GM19193 (cell line): ENCODE results near the gene ZSWIM1.

Source experiments
- POLR2A ChIP-seq: IDR thresholded peaks from 4 replicates; pipeline ENCODE4 v1.6.1; 2011; ENCODE audit not compliant: insufficient read depth, insufficient read length; ENCODE audit errors: extremely low read depth

Gene ZSWIM1

DNA sequence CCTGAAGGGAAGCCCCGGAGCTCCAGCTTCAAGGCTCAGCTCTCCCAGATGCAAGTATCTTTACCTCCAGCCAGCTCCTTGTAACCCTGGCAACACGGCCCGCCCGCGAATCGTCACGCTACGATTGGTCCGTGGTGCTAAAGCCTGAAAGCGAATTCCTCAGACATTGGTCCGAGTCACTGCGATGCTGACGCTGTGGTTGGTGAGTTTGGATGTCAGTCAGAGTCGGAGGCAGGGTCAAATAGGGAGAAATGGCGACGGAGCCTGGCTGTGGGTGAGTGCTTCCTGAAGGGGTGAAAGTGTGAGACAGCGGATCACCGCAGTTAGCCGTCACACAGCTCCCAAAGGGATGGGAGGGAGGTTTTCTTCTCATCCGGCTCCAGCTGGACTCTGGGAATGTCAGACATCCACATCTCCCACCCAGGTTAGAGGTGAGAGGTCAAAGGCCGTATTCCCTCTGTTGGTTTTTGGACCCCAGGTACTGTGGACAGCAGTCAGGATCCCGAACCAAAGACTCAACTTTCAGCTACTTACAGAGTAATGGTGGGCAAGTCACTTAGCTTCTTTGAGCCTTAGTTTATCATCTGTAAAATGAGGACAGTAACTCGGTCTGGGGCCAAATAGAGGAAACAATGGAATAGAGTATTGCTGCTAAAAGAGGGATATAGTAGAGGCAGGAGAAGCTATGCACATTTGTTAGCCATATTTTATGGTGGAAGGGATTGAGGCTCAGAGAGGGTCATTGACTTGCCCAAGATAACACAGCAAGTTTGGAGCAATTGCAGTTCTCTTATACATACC is at the start of gene ZSWIM1:
Gene ZSWIM1, plus strand, starts transcription at position 240 of the 801 bp plus-strand sequence. CDS start 1,366 bp downstream, outside the sequence.
- peak; percentile 92 for TF ChIP-seq POLR2A

DNA sequence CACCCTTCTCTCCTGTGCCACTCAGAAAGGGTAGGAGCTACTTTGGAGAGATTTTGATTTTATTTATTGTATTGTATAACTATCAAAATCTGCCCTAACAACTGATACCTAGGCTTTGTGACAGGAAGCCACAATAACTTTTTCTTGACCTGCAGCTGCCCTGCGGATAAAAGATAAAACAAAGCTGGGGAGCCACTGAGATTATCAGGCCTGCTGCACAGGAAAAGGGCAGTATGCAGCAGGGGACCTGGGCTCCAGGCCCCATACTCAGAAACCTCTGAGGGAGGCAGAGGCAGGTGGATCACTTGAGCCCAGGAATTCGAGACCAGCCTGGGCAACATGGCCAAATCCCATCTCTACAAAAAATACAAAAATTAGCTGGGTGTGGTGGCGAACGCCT is 48.4 kb upstream of the ZSWIM1 start:
- no peak for TF ChIP-seq POLR2A

DNA sequence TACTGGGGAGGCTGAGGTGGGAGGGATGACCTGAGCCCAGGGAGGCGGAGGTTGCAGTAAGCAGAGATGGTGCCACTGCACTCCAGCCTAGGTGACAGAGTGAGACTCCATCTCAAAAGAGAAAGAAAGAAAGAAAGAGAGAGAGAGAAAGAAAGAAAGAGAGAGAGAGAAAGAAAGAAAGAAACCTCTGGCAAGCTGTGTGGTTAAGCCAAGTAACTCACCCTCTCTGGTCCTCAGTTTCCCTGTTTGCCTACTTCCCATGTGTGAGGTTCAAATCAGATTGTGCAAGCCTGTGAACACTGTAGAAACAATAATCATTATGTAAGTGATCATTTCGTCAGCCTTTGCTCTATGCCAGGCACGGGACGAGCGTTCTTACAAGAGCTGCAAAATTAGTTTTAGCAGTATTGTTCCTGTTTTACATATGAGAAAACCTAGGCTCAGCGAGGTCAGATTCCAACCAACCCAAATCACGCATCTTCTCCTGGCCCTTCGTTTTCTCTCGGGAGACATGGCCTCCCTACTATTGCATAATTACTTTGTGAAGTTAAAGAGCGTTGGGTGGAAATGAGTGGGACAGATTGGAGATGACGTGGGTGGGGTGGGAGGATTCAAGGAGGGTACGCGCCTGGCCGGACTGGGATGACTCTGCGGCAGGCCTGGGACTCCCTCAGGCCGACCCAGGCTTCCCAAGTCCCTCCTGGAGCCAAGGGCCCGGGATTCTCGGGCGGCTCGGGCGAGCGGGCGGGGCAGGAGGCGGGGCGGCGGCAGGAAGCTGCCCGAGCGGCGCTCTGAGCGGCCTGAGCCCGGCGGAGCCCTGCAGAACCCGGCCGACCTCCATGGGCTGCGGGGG is 47.8 kb upstream of the ZSWIM1 start, which contains the start of gene SNX21:
Gene SNX21, plus strand, starts transcription at position 770 of the 853 bp plus-strand sequence. CDS start 121 bp downstream, outside the sequence.
- TF ChIP-seq POLR2A, result no peak

DNA sequence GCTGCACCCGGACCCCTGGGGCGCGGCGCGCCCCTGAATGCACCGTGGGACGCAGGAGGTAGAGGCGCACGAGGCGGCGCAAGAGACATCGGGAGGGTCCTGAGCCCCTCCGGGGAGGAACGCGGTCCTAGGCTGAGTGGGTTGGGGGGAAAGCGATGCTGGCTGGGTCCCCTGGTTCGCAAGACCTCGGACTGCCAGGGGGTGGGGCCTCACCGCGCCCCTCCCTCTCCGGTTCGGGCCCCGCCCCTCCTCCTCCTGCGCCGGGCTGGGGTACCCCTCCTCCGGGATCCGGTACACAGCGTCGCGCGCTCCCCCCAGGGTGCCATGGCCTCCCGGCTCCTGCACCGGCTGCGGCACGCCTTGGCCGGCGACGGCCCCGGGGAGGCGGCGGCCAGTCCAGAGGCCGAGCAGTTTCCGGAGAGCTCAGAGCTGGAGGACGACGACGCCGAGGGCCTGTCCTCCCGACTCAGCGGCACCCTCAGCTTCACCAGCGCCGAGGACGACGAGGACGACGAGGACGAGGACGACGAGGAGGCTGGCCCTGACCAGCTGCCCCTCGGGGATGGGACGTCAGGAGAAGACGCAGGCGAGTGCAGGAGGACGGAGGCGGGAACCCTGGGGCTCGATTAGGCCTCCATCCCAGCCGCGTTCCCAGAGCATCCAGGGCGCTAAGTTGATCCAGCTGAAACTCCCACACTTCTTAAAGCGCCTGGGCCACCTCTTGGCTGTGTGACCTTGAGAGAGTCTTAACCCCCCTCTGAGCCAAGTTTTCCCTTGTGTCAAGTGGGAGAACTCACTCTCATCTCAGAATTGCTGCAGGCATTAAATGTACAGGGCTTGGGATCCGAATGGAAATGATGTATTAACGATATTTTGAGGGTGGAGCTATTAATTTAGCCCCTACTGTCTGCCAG is 46.9 kb upstream of the ZSWIM1 start:
- no peak for TF ChIP-seq POLR2A

DNA sequence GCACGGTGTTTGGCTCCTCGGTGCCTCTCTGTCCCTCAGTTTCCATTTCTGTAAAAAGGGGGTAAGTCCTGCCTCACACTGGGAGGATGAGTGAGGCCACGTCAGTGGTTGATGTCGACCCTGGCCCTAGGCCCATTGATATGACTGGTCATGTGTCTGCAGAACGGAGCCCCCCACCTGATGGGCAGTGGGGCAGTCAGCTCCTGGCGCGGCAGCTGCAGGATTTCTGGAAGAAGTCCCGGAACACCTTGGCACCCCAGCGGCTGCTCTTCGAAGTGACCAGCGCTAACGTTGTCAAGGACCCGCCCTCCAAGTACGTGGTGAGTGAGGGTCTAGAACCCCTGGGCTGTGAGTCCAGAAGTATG is 46.2 kb upstream of the ZSWIM1 start:
- no peak for TF ChIP-seq POLR2A

DNA sequence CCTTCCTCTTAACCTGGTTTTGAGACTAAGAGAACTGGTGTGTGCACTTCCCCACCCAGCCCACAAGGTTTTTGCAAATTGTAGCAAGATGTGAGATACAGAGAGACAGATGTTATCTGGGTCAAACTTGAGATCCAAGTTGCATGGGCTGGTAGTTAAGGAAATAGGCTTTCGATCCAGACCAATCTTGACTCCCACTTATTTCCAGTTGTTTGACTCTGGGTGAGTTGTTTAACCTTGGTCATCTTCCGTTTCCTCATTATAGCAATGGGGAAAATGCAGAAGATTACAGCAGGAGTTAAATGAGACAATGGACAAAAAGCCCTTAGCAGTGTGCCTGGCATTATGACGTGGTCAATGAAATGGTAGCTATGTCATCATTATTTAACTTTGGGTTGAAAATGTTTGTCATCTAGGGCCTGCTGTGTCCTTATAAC is 45.7 kb upstream of the ZSWIM1 start:
- no peak for TF ChIP-seq POLR2A

DNA sequence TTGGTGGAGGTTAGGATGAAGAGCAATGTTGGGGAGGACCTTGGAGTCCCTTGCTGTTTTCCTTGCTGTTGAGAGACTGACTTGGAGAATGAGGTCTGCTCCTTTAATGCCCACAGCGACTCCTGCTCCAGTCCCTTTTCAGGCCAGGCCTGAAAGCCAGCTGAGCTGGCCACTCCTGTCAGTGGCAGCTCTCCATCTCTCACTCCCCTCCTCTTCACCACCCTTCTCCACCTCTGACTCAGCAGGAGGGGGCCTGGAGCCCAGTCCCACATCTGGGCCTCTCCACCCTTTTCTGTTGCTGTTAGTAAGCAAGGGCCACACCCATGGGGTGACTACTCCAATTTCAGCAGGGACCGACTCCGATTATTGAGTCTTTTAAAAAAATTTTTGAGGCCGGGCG is 45.2 kb upstream of the ZSWIM1 start:
- no peak for TF ChIP-seq POLR2A

DNA sequence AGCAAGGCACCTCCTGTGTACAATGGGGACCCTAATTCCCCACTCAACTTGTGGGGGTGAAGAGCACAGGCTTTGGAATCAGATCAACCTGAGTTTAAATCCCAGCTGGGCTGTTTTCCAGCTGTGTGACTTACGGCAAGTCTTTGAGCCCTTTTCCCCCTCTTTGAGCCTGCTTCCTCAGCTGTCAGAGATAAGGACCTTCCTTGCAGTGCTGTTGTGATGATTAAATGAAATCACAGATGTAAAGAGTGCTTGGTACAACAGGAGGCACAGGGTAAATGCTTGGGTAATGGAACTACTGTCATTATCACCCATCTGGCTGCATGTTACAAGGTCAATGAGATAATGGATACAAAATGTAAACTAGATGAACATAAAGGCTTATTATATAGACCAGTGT is 44.2 kb upstream of the ZSWIM1 start:
- TF ChIP-seq POLR2A, result no peak

DNA sequence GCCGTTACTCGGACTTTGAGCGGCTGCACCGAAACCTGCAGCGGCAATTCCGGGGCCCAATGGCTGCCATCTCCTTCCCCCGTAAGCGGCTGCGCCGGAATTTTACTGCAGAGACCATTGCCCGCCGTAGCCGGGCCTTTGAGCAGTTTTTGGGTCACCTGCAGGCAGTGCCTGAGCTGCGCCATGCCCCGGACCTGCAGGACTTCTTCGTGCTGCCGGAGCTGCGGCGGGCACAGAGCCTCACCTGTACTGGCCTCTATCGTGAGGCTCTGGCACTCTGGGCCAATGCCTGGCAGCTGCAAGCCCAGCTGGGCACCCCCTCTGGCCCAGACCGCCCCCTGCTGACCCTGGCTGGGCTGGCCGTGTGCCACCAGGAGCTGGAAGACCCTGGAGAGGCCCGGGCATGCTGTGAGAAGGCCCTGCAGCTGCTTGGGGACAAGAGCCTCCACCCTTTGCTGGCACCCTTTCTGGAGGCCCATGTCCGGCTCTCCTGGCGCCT is 40.3 kb upstream of the ZSWIM1 start:
- no peak for TF ChIP-seq POLR2A

DNA sequence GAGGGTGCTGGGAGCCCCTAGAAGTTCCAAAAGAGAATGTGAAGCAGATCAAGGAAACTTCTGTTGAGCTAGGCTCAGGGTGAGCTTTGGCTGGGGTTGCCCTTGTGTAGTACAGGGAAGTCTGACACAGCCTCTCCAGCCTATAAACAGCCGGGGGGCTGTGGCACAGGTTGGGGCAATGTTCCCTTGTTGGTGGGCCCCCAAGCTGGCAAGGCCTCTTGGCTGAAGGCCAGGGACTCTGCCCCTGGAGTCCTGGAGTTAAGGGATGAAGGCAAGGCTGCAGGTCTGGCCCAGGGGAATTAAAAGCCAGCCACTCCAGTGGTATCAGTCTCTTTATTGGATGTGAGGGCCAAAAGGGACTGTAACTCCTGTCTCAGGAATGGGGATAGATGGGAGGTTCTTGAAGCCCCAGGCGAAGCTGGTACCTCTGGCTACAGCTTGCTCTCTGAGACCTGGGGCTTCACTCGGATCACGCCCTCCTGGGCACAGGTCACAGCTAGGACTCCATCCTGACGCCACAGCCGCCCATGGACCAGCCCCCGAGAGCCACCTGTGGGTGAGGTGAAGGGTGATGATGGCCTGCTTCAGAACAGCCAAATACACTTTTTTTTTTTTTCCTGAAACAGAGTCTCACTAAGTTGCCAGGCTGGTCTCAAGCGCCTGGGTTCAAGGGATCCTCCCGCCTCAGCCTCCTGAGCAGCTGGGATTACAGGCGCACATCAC is 39.5 kb upstream of the ZSWIM1 start:
- no peak for TF ChIP-seq POLR2A

DNA sequence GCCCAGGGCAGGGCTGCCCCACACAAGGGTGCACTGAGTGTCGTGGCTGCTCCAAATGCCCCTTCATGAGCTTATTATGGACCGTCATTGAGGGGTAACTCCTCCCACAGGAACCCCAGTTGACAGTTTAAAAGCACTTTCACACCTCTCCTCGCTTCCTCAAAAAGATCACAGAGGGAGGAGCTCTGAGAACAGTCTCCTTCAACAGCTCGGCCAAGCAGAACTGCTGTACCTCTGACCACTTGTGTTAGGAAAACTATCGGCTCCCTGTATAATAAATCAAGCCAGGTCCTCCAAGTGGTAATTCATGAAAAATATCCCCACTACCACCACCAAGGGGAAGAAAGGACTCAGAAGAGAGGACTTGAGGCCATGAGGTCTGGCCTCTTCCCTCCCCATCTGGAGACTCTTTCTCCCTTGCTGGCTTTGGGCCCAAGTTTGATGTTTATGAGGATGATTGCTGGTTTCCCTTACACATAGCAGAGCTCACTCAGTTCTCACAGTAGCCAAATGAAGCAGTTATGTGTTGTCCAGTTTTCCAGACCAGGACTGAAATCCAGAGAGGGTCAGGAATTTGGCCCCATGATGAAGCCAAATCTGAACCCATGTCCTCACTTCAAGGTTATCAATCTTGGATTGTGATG is 38.7 kb upstream of the ZSWIM1 start:
- no peak for TF ChIP-seq POLR2A

DNA sequence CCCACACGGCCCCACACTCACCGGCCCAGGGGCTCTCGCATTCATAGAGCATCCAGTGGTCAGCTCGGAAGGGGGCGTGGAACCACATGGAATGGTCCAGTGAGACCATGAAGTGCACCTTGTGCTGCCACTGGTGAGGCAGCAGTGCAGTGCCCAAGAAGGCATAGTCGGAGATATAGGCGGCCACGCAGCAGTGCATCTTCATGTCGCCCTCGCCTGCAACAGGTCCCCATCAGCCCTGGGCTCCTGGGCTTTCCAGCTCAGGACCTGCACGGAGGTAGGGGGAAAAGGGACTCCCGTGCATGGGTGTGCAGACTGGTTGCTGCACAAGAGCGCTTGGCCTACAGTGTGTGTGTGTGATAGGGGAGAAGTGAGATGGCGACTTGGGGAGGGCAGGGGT is 37.5 kb upstream of the ZSWIM1 start:
- no peak for TF ChIP-seq POLR2A

DNA sequence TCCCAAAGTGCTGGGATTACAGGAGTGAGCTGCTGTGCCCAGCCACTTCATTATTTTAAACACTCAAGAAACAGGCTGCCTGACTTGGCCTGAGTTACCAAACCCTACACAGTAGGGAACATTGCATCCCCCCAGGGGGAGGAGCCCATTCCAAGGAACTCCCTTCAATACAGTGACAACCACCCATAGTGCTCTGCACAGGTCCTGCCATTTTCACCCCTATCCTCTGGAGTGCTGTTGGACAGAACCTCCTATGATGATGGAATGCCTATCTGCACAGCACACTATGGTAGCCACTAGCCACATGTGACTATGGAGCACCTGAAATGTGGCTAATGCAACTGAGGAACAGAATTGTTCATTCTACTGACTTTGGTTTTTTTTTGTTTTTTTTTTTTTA is 35.6 kb upstream of the ZSWIM1 start:
- TF ChIP-seq POLR2A, result no peak
